Erythroblast (primary cell): ENCODE data around the gene SYK.

Experiments used
- GATA1 ChIP-seq: IDR thresholded peaks from 2 replicates; pipeline ENCODE4 v1.6.1; 2011; ENCODE audit warnings: low read depth, mild to moderate bottlenecking, control low read depth, low read length, moderate library complexity
- POLR2A ChIP-seq: IDR thresholded peaks from 2 replicates; pipeline ENCODE4 v1.6.1; 2011; ENCODE audit warnings: mild to moderate bottlenecking, low read length

- TF ChIP-seq POLR2A (no peak), GATA1 (no peak)
Observed at GRCh38 chr9:90842176-90842777, 40.7 kb downstream of the SYK start.
